WTC11 (cell line): ENCODE data around the gene INPP5A.

Source experiments
- ATF6 ChIP-seq: sonication (generic); formaldehyde crosslinking; IDR thresholded peaks from 2 replicates; pipeline ENCODE4 v1.8.1; 2023; ENCODE audit warnings: mild to moderate bottlenecking, missing genetic modification reagents
- CBFB ChIP-seq: sonication (generic); formaldehyde crosslinking; IDR thresholded peaks from 2 replicates; pipeline ENCODE4 v1.8.1; 2022; ENCODE audit warnings: mild to moderate bottlenecking, low read depth, missing genetic modification reagents
- CTCF ChIP-seq: fragments of 200-600 bp; IDR thresholded peaks from 2 replicates; pipeline ENCODE4 v1.8.0; 2022; ENCODE audit warnings: antibody characterized with exemption
- ESRRA ChIP-seq: sonication (generic); formaldehyde crosslinking; IDR thresholded peaks from 2 replicates; pipeline ENCODE4 v1.8.1; 2022; ENCODE audit warnings: mild to moderate bottlenecking, missing genetic modification reagents, borderline replicate concordance
- GRHL2 ChIP-seq: fragments of 250-450 bp; sonication (Bioruptor Pico); IDR thresholded peaks from 2 replicates; pipeline ENCODE4 v1.8.0; 2022; ENCODE audit warnings: mild to moderate bottlenecking, moderate library complexity; ENCODE audit not compliant: insufficient replicate concordance, severe bottlenecking
- TF ChIP-seq, protein P1 (sequence below): sonication (generic); formaldehyde crosslinking; IDR thresholded peaks from 2 replicates; pipeline ENCODE4 v1.8.1; 2022; ENCODE audit warnings: low read depth, missing genetic modification reagents, borderline replicate concordance
- TF ChIP-seq, protein P2 (sequence below): sonication (generic); formaldehyde crosslinking; IDR thresholded peaks from 2 replicates; pipeline ENCODE4 v1.8.0; 2022; ENCODE audit warnings: mild to moderate bottlenecking, missing genetic modification reagents
- TF ChIP-seq, protein P3 (sequence below): sonication (generic); formaldehyde crosslinking; IDR thresholded peaks from 2 replicates; pipeline ENCODE4 v1.8.0; 2022; ENCODE audit warnings: mild to moderate bottlenecking, missing genetic modification reagents
- TF ChIP-seq, protein P4 (sequence below): sonication (generic); formaldehyde crosslinking; IDR thresholded peaks from 2 replicates; pipeline ENCODE4 v1.8.1; 2022; ENCODE audit warnings: low read depth, mild to moderate bottlenecking, moderate library complexity, missing genetic modification reagents, borderline replicate concordance

DNA sequence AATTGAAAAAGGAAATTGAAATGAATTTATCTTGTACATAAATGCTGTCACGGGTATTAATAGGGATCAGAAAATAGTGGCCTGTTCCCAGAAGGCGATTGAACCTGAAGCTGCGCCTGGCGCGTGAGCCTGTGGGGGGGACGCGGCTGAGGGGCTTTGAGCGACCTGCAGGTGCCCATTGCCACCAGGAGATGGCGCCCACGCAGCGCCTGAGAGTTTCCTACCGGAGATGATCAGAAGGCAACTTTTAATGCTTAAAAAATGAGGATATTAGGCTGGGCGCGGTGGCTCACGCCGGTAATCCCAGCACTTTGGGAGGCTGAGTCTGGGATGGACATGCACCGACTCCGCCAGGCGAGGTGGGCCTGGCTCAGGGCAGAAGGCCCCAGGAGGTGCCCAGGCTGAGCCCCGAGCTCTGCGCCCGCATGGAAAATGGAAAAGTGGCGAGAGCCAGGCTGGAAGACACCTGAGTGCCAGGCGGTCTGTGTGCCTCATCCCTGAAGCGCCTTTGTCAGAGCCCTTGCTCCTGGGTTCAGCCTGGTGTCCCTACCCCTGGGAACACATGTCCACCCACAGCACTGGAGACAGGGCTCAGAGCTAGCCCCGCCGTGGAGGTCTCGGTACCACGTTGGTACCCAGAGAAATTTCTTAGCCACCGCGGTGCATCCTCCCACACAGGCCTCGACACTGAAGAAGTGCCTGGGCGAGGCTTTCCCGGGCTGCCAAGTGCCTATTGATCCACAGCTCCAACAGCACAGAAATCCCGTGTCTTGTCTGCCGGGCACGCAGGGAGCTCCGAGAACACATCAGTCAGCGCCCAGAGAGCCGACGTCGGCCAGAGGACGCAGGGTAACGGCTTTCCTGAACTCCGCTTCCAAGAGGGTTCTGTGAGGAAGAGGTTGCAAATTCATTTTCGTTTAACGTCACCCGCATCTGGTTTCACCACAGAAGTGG is 117.4 kb downstream of the INPP5A start:
- TF ChIP-seq CBFB: no peak
- no peak for TF ChIP-seq GRHL2
- TF ChIP-seq, protein P1, sequence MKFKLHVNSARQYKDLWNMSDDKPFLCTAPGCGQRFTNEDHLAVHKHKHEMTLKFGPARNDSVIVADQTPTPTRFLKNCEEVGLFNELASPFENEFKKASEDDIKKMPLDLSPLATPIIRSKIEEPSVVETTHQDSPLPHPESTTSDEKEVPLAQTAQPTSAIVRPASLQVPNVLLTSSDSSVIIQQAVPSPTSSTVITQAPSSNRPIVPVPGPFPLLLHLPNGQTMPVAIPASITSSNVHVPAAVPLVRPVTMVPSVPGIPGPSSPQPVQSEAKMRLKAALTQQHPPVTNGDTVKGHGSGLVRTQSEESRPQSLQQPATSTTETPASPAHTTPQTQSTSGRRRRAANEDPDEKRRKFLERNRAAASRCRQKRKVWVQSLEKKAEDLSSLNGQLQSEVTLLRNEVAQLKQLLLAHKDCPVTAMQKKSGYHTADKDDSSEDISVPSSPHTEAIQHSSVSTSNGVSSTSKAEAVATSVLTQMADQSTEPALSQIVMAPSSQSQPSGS: no peak
- TF ChIP-seq, protein P2, sequence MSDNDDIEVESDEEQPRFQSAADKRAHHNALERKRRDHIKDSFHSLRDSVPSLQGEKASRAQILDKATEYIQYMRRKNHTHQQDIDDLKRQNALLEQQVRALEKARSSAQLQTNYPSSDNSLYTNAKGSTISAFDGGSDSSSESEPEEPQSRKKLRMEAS (CRISPR knock-in tag): no peak
- peak; percentile 91 for TF ChIP-seq CTCF
- TF ChIP-seq, protein P3, sequence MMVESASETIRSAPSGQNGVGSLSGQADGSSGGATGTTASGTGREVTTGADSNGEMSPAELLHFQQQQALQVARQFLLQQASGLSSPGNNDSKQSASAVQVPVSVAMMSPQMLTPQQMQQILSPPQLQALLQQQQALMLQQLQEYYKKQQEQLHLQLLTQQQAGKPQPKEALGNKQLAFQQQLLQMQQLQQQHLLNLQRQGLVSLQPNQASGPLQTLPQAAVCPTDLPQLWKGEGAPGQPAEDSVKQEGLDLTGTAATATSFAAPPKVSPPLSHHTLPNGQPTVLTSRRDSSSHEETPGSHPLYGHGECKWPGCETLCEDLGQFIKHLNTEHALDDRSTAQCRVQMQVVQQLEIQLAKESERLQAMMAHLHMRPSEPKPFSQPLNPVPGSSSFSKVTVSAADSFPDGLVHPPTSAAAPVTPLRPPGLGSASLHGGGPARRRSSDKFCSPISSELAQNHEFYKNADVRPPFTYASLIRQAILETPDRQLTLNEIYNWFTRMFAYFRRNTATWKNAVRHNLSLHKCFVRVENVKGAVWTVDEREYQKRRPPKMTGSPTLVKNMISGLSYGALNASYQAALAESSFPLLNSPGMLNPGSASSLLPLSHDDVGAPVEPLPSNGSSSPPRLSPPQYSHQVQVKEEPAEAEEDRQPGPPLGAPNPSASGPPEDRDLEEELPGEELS (CRISPR knock-in tag): no peak
- TF ChIP-seq, protein P4, sequence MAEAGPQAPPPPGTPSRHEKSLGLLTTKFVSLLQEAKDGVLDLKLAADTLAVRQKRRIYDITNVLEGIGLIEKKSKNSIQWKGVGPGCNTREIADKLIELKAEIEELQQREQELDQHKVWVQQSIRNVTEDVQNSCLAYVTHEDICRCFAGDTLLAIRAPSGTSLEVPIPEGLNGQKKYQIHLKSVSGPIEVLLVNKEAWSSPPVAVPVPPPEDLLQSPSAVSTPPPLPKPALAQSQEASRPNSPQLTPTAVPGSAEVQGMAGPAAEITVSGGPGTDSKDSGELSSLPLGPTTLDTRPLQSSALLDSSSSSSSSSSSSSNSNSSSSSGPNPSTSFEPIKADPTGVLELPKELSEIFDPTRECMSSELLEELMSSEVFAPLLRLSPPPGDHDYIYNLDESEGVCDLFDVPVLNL: no peak
- no peak for TF ChIP-seq ESRRA (CRISPR knock-in tag)
- TF ChIP-seq ATF6 (CRISPR knock-in tag): no peak
